Transverse colon (tissue), 4 donors: Measurements from ENCODE around the gene HOXB6.

Source experiments
- POLR2A ChIP-seq: fragments of 450-650 bp; IDR thresholded peaks from one replicate; pipeline ENCODE4 v1.6.1; 2016; ENCODE audit warnings: antibody characterized with exemption, mild to moderate bottlenecking, moderate library complexity
- POLR2AphosphoS5 ChIP-seq, 3 donors: sonication (generic); formaldehyde crosslinking; IDR thresholded peaks; one replicate each; pipeline ENCODE4 v1.6.1; 2016; ENCODE audit warnings: antibody characterized with exemption in 3 of 3
- TF ChIP-seq, protein P1 (sequence below), 5 experiments: fragments of 200-600 bp in 3 of 5; fragments of 450-650 bp in 2 of 5; sonication (generic) in 3 of 5; IDR thresholded peaks; 1 replicate in 2 of 5; 2 replicates in 3 of 5; pipeline ENCODE4 v1.5.1; 2016 to 2017; ENCODE audit warnings: antibody characterized with exemption in 5 of 5, inconsistent platforms in 3 of 5, mild to moderate bottlenecking in 2 of 5, moderate library complexity in 1 of 5

DNA sequence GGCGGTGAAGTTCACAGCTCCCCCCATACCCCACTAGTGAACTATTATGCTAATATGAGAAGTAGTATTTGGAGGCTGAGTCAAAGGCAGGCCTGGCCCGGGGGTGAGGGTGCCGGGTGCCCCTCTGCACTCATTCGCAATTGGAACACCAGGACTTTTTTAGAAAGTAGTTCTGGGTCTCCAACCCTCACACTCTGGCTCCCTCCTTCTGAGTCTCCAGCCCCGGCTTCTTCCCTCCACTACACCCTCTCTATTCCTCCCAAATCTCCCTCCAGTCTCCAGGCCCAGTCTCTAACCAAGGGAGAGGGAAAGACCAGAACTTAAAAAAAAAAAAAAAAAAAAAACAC is 48.6 kb downstream of the HOXB6 start:
- TF ChIP-seq POLR2A = no peak
- TF ChIP-seq, protein P1, sequence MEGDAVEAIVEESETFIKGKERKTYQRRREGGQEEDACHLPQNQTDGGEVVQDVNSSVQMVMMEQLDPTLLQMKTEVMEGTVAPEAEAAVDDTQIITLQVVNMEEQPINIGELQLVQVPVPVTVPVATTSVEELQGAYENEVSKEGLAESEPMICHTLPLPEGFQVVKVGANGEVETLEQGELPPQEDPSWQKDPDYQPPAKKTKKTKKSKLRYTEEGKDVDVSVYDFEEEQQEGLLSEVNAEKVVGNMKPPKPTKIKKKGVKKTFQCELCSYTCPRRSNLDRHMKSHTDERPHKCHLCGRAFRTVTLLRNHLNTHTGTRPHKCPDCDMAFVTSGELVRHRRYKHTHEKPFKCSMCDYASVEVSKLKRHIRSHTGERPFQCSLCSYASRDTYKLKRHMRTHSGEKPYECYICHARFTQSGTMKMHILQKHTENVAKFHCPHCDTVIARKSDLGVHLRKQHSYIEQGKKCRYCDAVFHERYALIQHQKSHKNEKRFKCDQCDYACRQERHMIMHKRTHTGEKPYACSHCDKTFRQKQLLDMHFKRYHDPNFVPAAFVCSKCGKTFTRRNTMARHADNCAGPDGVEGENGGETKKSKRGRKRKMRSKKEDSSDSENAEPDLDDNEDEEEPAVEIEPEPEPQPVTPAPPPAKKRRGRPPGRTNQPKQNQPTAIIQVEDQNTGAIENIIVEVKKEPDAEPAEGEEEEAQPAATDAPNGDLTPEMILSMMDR (IDR thresholded peaks at IDR 0.05) = no peak
- TF ChIP-seq POLR2AphosphoS5 (IDR thresholded peaks at IDR 0.05) = no peak
